Stimulated activated memory B cell treated with anti-CD40 and anti-IgM and Interleukin-4, amounts not matched to agents 10 μg/mL and 1 μg/mL and 100 μg/mL, for 72 hours (primary cell): ENCODE data around the gene CEND1.

Experiments
- ATAC-seq: fragments of 150-1000 bp; cut with Tn5 transposase; 2 replicates; pipeline ENCODE4 v1.10.0; 2021
- H3K27ac Mint-ChIP-seq: one replicate; pipeline ENCODE4 v1.8.0; 2022; ENCODE audit warnings: mild to moderate bottlenecking, mixed read lengths
- H3K27me3 Mint-ChIP-seq: one replicate; pipeline ENCODE4 v1.8.0; 2022; ENCODE audit warnings: mixed read lengths
- H3K36me3 Mint-ChIP-seq: one replicate; pipeline ENCODE4 v1.8.0; 2022; ENCODE audit warnings: mixed read lengths
- H3K4me1 Mint-ChIP-seq: one replicate; pipeline ENCODE4 v1.8.0; 2022; ENCODE audit warnings: mixed read lengths
- H3K4me3 Mint-ChIP-seq: one replicate; pipeline ENCODE4 v1.8.0; 2022; ENCODE audit warnings: mild to moderate bottlenecking, moderate library complexity, mixed read lengths
- H3K9me3 Mint-ChIP-seq: one replicate; pipeline ENCODE4 v1.8.0; 2022; ENCODE audit warnings: mixed read lengths

The CEND1 gene

DNA sequence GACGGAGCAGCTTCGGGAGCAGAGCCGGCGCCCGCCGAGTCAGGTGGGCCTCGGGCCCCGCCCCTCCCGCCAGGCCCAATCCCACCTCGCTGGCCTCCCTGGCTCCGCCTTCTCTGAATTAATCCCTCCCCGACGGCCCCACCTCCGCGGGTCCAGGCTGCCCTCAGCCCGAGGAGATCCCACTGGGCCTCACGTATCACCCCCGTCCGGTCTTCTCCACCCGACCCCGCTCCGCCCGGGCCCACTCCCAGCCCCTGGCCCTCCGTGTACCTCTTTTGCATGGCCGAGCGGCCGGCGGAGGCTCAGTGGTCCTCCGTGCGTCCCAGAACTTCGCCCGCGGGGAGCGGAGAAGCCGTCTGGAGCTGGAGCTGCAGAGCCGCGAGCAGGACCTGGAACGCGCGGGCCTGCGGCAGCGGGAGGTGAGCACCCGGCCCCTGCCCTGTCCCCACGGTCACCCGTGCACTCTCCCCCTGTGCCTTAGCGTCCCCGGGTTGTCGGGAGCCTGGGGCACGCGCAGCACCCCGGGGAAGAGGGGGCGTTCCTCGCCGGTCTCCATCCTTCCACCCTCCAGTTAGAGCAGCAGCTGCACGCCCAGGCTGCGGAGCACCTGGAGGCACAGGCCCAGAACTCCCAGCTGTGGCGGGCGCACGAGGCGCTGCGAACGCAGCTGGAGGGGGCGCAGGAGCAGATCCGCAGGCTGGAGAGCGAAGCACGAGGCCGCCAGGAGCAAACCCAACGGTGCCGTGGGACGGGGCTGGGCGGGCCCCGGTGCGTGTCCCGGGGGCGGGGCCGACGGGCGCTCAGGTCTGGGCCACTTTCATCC is 40.6 kb upstream of the CEND1 start:
- Mint-ChIP-seq H3K4me1 (peaks cover 65% of the 10 kb centered on the region), H3K36me3 (peaks cover 1% of the 10 kb centered on the region), H3K9me3 (no peaks in the 10 kb centered on the region), H3K4me3 (peak overlapping the region; percentile 79), H3K27me3 (peaks cover 23% of the 10 kb centered on the region), H3K27ac (no peak overlapping the region)
- peak; percentile 75 for ATAC-seq

DNA sequence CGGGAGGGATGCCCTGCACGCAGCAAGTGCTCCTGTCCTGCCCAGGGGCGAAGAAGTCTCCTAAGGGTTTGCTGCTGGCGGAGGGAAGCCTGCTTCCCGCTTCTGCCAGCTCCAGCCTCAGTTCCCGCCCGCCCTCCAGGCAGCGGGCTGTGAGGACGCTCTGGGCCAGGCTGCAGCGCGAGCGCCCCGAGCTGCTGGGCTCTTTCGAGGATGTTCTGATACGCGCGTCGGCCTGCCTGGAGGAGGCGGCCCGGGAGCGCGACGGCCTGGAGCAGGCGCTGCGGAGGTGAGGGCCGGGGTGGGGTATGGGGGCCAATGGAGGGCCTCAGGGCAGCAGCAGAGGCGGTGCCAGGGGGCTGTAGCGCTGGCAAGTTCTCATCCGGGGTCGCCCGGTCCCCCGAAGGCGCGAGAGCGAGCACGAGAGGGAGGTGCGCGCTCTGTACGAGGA is 40.0 kb upstream of the CEND1 start:
- peaks cover 65% of the 10 kb centered on the region for H3K4me1 Mint-ChIP-seq
- H3K4me3 Mint-ChIP-seq: peak overlapping the region; percentile 79
- H3K27ac Mint-ChIP-seq: no peak overlapping the region
- no peaks in the 10 kb centered on the region for H3K9me3 Mint-ChIP-seq
- peaks cover 23% of the 10 kb centered on the region for H3K27me3 Mint-ChIP-seq
- H3K36me3 Mint-ChIP-seq: peaks cover 8% of the 10 kb centered on the region
- ATAC-seq: peak; percentile 0

DNA sequence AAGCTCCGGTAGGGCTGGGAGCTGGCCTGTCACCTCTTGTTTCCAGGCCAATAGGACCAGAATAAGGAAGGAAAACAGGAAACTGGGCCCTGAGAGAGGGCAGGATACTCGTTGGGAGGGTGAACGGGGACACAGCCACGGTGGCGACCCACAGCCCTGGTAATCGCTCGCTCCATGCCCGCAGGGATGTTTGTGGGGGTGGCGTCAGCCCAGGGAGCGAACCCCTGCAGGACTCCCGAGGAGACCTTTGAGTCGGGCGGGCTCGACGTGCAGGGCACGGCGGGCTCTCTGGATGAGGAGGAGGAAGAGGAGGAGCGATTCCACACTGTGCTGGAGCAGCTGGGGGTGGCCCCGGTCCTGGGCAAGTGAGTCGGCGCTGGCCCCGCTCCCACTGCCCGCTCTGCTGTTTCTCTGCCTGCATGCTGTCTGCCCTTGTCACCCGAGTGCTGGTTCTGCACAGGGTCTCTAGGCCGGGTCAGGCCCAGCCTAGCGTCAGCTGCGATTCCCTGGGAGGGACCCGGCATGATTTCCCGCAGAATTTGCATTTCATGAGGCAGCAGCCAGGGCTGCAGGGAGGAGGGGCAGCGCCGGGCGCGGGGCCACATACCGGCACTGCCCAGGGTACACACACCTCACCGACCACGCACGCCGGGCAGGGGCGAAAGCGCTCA is 39.4 kb upstream of the CEND1 start:
- Mint-ChIP-seq H3K36me3 (peaks cover 11% of the 10 kb centered on the region), H3K27ac (peak overlapping the region; percentile 48), H3K9me3 (no peaks in the 10 kb centered on the region), H3K4me1 (peaks cover 63% of the 10 kb centered on the region), H3K4me3 (peak overlapping the region; percentile 79), H3K27me3 (peaks cover 23% of the 10 kb centered on the region)
- ATAC-seq: peak; percentile 22

DNA sequence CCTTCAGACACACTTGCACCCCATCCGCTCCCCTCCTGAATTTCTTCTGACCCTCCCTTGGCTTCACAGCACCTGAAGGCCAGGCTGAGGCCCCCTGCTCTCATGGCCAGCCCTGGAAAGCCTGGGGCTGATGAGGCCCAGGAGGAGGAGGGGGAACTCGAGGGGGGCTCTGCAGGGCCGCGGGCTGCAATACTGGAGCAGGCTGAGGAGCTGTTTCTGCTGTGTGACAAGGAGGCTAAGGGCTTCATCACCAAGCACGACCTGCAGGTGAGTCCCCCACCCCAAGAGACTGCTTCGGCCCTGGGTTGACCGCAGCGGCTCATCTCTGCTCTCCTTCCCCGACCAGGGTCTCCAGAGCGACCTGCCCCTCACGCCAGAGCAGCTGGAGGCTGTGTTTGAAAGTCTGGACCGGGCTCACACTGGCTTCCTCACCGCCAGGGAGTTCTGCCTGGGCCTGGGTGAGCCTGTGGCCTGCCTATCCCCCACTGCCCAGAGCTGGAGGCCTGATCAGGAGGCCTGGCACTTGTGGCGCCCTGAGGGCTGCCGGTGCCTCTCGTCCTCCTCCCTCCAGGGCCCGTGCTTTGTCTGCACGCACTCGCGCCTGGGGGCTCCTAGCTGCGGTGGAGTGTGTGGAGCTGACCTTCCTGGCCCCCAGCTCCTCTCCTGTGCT is 38.8 kb upstream of the CEND1 start:
- H3K27me3 Mint-ChIP-seq: peaks cover 23% of the 10 kb centered on the region
- H3K36me3 Mint-ChIP-seq: peaks cover 11% of the 10 kb centered on the region
- peak overlapping the region; percentile 79 for H3K4me3 Mint-ChIP-seq
- no peak for ATAC-seq
- no peaks in the 10 kb centered on the region for H3K9me3 Mint-ChIP-seq
- peak overlapping the region; percentile 48 for H3K27ac Mint-ChIP-seq
- peaks cover 56% of the 10 kb centered on the region for H3K4me1 Mint-ChIP-seq

DNA sequence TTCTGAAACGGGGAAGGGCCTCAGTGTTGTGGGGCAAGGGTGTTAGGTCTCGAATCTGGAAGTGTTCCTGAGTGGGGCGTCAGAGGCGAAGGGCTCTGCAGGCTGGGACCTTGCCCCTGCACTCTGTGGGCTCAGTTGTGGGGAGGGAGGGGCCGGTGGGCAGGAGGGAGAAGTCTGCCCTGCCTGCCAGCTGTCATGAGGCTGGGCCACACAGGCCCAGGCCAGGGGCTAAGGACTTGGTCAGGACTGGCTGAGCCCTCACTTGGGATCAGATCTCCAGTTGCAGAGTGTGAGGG is 38.0 kb upstream of the CEND1 start, which contains the start of gene CRACR2B:
Gene CRACR2B (plus strand): TSS at position 23 of the 296 bp plus-strand sequence. CDS start 689 bp downstream, outside the sequence.
- H3K9me3 Mint-ChIP-seq: no peaks in the 10 kb centered on the region

DNA sequence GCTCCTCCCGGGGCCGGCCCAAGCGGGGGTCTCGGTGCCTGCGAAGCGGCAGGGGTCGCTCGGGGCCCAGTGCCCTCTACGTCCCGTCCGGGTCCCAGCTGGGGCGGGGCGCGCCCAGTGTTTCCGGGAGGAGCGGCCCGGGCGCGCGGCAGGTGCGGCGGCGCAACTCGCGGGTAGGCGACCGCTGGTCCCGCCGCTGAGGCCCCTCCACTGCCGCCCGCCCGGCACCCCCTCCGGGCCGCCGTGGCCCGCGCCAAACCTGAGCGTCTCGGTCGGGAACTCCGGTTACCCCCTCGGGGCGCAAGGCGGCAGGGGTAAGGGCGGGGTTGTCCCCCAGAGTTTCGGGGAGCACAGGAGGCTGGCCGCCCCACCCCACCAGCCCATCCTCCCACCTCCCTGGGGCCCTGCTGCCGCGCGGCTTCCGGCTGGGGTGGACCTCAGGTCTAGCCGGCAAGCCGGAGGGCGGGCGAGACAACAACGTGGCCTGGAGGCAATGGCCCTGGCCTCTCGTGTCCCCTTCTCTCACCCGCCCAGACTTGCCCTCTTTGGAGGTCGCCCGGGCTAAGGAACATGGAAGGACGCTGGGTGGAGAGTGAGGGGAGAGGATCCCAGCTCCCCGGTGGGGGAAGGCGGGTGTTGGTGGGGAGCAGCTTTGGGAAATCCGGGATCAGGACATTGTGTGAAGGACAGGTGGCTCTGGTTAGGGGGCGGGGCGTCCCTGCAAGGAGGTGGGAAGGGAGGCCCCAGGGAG is 37.4 kb upstream of the CEND1 start:
- peak overlapping the region; percentile 57 for H3K27ac Mint-ChIP-seq
- H3K36me3 Mint-ChIP-seq: peaks cover 11% of the 10 kb centered on the region
- peaks cover 21% of the 10 kb centered on the region for H3K27me3 Mint-ChIP-seq
- H3K4me1 Mint-ChIP-seq: peaks cover 57% of the 10 kb centered on the region
- H3K4me3 Mint-ChIP-seq: peak overlapping the region; percentile 79
- no peaks in the 10 kb centered on the region for H3K9me3 Mint-ChIP-seq
- ATAC-seq: peak; percentile 58

More for the DNA sequence above, 38.0 kb upstream of the CEND1 start, which contains the start of gene CRACR2B:
- ATAC-seq: no peak
- Mint-ChIP-seq H3K4me1 (peaks cover 56% of the 10 kb centered on the region), H3K36me3 (peaks cover 11% of the 10 kb centered on the region), H3K27ac (peak within 1 kb of the TSS; percentile 57), H3K27me3 (peaks cover 23% of the 10 kb centered on the region), H3K4me3 (peak within 1 kb of the TSS; percentile 79)

DNA sequence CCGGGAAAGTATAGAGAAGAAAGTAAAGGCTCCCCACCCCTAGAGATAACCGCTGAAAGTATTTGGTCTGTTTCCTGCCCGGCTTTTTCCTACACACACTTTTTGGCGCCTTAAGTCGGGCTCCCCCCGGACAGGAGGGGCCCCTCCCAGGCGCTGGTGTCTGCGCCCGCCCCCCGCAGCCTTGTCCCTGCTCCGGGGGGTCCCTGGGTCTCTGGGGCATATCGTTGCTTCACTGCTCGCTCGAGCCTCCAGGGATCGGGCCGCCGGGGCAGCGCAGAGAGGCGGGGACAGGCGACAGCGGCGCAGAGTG is 36.9 kb upstream of the CEND1 start:
- Mint-ChIP-seq H3K27me3 (peaks cover 16% of the 10 kb centered on the region), H3K27ac (no peak overlapping the region), H3K36me3 (peaks cover 11% of the 10 kb centered on the region), H3K9me3 (no peaks in the 10 kb centered on the region), H3K4me1 (peaks cover 57% of the 10 kb centered on the region), H3K4me3 (peak overlapping the region; percentile 66)
- peak; percentile 14 for ATAC-seq

DNA sequence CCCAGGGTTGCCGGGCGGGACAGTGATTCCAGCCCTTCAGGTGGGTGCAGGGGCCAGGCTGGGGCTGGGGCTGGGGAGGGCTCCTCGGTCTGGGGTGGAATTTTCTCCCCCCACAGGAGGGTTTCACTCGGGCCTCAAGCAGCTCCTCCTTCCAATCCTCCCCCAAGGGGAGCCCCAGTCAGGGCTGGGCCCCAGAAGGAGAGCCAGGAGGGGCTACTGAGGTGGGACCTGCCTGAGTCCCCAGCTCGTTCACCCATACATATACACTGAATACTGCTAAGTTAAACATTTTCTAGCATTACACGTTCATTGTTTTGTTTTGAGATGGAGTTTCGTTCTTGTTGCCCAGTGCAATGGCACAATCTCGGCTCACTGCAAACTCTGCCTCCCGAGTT is 36.3 kb upstream of the CEND1 start:
- Mint-ChIP-seq H3K4me1 (peaks cover 54% of the 10 kb centered on the region), H3K36me3 (peaks cover 11% of the 10 kb centered on the region), H3K27me3 (peaks cover 10% of the 10 kb centered on the region), H3K9me3 (no peaks in the 10 kb centered on the region), H3K4me3 (peak overlapping the region; percentile 66), H3K27ac (no peak overlapping the region)
- ATAC-seq: no peak

DNA sequence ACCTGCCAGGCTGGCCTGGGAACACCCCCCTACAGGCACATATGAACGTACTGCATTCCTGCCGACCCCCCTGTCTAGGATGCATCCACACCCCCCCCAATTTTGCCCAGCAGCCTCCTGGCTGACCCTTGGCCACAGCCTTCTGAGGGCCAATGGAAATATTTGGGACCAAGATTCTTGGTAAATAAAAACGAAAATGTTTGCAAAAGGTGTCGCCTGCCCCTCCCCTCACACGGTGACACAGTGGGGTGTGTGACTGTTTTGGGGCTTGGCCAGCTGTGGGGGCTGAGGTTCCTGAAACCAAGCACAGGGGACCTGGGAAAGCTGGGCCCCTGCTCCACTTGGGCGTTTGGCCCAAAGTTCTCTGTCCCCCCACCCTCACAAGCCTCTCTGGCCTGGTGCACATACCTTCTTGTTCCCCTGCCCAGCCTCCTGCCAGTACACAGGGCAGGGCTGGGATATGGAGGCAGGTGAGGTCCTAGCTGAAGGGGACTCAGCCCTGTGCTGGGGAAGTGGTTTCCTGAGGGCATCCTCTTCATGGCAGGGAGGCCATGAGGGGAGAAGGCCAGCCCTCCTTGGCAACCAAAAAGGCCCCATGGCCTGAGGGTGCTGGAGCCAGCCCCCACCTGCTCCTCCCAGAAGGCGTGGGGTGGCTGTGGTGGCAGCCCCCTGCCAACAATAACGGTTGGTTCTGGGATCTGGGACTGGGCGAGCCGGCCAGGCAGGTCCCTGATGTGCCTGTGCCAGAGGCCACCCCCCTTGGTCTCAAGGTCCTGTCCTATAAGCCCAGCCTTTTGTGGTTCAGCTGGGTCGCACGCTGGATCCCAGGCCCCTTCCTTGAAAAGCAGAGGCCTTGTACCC is 35.7 kb upstream of the CEND1 start:
- Mint-ChIP-seq H3K9me3 (no peaks in the 10 kb centered on the region), H3K27ac (no peak overlapping the region), H3K4me1 (peaks cover 57% of the 10 kb centered on the region), H3K36me3 (peaks cover 11% of the 10 kb centered on the region), H3K27me3 (peaks cover 10% of the 10 kb centered on the region), H3K4me3 (no peak overlapping the region)
- ATAC-seq: no peak

DNA sequence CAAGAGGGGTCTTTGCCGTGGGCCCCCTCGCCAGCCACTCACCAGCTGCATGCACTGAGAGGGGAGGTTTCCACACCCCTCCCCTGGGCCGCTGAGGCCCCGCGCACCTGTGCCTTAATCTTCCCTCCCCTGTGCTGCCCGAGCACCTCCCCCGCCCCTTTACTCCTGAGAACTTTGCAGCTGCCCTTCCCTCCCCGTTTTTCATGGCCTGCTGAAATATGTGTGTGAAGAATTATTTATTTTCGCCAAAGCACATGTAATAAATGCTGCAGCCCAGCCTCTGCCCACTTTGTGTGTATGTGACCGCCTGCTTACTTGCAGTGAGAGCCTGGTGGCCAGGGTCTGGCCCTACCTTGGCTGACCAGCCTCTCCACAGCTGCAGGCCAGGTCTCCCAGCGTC is 35.1 kb upstream of the CEND1 start:
- Mint-ChIP-seq H3K4me3 (no peak overlapping the region), H3K27me3 (peaks cover 10% of the 10 kb centered on the region), H3K27ac (no peak overlapping the region), H3K9me3 (no peaks in the 10 kb centered on the region), H3K36me3 (peaks cover 11% of the 10 kb centered on the region), H3K4me1 (peaks cover 57% of the 10 kb centered on the region)
- ATAC-seq: no peak

DNA sequence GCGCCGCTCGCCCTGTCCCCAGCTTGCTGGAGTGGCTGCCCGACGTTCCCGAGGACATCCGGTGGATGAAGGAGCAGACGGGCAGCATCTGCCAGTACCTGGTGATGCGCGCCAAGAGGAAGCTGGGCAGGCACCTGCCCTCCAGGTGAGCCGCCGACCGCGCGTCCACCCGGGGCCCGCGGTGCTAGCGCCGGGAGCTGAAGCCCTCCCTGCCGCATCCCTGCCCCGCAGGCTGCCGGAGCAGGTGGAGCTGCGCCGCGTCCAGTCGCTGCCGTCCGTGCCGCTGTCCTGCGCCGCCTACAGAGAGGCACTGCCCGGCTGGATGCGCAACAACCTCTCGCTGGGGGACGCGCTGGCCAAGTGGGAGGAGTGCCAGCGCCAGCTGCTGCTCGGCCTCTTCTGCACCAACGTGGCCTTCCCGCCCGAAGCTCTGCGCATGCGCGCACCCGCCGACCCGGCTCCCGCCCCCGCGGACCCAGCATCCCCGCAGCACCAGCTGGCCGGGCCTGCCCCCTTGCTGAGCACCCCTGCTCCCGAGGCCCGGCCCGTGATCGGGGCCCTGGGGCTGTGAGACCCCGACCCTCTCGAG is 34.5 kb upstream of the CEND1 start:
- peaks cover 51% of the 10 kb centered on the region for H3K4me1 Mint-ChIP-seq
- no peak overlapping the region for H3K27ac Mint-ChIP-seq
- H3K27me3 Mint-ChIP-seq: peaks cover 8% of the 10 kb centered on the region
- no peak for ATAC-seq
- peaks cover 11% of the 10 kb centered on the region for H3K36me3 Mint-ChIP-seq
- H3K4me3 Mint-ChIP-seq: no peak overlapping the region
- H3K9me3 Mint-ChIP-seq: no peaks in the 10 kb centered on the region

DNA sequence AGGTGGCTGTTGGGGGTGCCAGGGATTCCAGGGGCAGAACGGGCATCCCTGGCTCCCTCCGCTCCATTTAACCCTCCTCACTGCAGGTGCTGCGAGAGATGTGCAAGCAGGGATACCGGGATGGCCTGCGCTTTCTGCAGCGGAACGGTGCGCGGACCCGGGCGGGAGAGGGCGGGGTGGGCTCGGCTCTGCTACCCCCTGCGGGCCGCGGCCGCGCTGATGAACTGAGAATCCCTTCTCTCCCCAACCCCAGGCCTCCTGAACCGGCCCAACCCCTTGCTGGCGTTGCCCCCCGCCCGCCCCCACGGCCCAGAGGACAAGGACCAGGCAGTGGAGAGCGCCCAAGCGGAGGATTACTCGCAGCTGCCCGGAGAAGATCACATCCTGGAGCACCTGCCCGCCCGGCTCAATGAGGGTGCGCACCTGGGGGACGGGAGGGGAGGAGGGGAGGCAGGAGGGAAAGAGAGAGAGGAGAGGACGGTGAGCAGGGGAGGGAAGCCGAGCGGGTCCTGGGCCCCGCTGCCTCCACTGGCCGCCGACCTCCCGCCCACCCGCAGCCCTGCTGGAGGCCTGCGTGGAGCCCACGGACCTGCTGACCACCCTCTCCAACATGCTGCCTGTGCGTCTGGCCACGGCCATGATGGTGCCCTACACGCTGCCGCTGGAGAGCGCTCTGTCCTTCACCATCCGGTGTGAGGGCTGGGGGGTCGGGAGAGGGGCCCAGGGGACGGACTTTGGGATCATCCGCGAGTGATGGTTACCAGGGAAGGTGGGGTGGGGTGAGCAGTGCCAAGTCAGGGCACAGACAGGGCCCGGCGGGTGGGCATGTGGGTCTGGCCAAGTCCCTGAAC is 33.8 kb upstream of the CEND1 start:
- Mint-ChIP-seq H3K36me3 (peaks cover 11% of the 10 kb centered on the region), H3K27ac (no peak overlapping the region), H3K4me1 (peaks cover 46% of the 10 kb centered on the region), H3K27me3 (peaks cover under 1% of the 10 kb centered on the region), H3K4me3 (no peak overlapping the region), H3K9me3 (no peaks in the 10 kb centered on the region)
- no peak for ATAC-seq
